WTC11 (cell line): ENCODE results near the gene SPTLC3. TPM values are rescaled to one million over a fixed set of nuclear protein-coding genes. Genes with fewer than 3 reads are reported as not detected.

Experiments
- ATAC-seq: fragments of 200-7000 bp; cut with Tn5 transposase; 2 replicates; pipeline ENCODE4 v1.10.0; 2021; ENCODE audit warnings: mild to moderate bottlenecking, moderate library complexity
- CTCF ChIA-PET: fragments of 300-600 bp; sonication (Branson Sonifier 250); formaldehyde crosslinking; loops from one replicate; lab custom pipeline; 2021; ENCODE audit warnings: antibody characterized with exemption; lab: Charles Lee
- POLR2A ChIA-PET: fragments of 350-600 bp; sonication (Branson Sonifier 250); formaldehyde crosslinking; loops from one replicate; lab custom pipeline; 2021; ENCODE audit warnings: antibody characterized with exemption; lab: Charles Lee
- DNase-seq: peaks from one replicate; pipeline ENCODE4 v3.0.0; 2021; ENCODE audit warnings: low spot score
- H3K27ac Mint-ChIP-seq: 2 replicates; pipeline ENCODE4 v1.8.0; 2021; ENCODE audit warnings: mixed read lengths
- H3K27me3 Mint-ChIP-seq: 2 replicates; pipeline ENCODE4 v1.8.0; 2021; ENCODE audit warnings: low read depth, mild to moderate bottlenecking, moderate library complexity, mixed read lengths
- H3K36me3 Mint-ChIP-seq: 2 replicates; pipeline ENCODE4 v1.8.0; 2021; ENCODE audit warnings: mixed read lengths
- H3K4me1 Mint-ChIP-seq: 2 replicates; pipeline ENCODE4 v1.8.0; 2022; ENCODE audit warnings: mixed read lengths
- H3K4me3 Mint-ChIP-seq: 2 replicates; pipeline ENCODE4 v1.8.0; 2021; ENCODE audit warnings: mild to moderate bottlenecking, moderate library complexity, mixed read lengths
- H3K9me3 Mint-ChIP-seq: 2 replicates; pipeline ENCODE4 v1.8.0; 2021; ENCODE audit warnings: mixed read lengths
- ATF2 ChIP-seq: sonication (generic); formaldehyde crosslinking; IDR thresholded peaks from 2 replicates; pipeline ENCODE4 v1.8.1; 2022; ENCODE audit warnings: low read depth, missing genetic modification reagents, borderline replicate concordance
- EMX1 ChIP-seq: fragments of 250-450 bp; sonication (Bioruptor Pico); IDR thresholded peaks from 2 replicates; pipeline ENCODE4 v1.8.0; 2021; ENCODE audit warnings: mild to moderate bottlenecking
- ESRRA ChIP-seq: sonication (generic); formaldehyde crosslinking; IDR thresholded peaks from 2 replicates; pipeline ENCODE4 v1.8.1; 2022; ENCODE audit warnings: mild to moderate bottlenecking, missing genetic modification reagents, borderline replicate concordance
- GRHL2 ChIP-seq: fragments of 250-450 bp; sonication (Bioruptor Pico); IDR thresholded peaks from 2 replicates; pipeline ENCODE4 v1.8.0; 2022; ENCODE audit warnings: mild to moderate bottlenecking, moderate library complexity; ENCODE audit not compliant: insufficient replicate concordance, severe bottlenecking
- NFE2L1 ChIP-seq: sonication (generic); formaldehyde crosslinking; IDR thresholded peaks from 2 replicates; pipeline ENCODE4 v1.8.1; 2023; ENCODE audit warnings: missing genetic modification reagents
- OVOL2 ChIP-seq: fragments of 250-450 bp; sonication (Bioruptor Pico); IDR thresholded peaks from 2 replicates; pipeline ENCODE4 v1.9.0; 2021; ENCODE audit warnings: mild to moderate bottlenecking, borderline replicate concordance
- PREB ChIP-seq: sonication (generic); formaldehyde crosslinking; IDR thresholded peaks from 2 replicates; pipeline ENCODE4 v1.8.1; 2022; ENCODE audit warnings: mild to moderate bottlenecking, missing genetic modification reagents, moderate library complexity, borderline replicate concordance
- PRRX2 ChIP-seq: fragments of 250-450 bp; sonication (Bioruptor Pico); IDR thresholded peaks from 2 replicates; pipeline ENCODE4 v1.8.0; 2021; ENCODE audit warnings: mild to moderate bottlenecking
- STAT6 ChIP-seq: sonication (generic); formaldehyde crosslinking; conservative IDR thresholded peaks from 2 replicates; pipeline ENCODE4 v1.8.1; 2023; ENCODE audit warnings: mild to moderate bottlenecking, low read depth, missing genetic modification reagents, moderate library complexity
- TCF7 ChIP-seq: sonication (generic); formaldehyde crosslinking; IDR thresholded peaks from 2 replicates; pipeline ENCODE4 v1.8.0; 2022; ENCODE audit warnings: mild to moderate bottlenecking, low read depth, missing genetic modification reagents, moderate library complexity
- TEAD1 ChIP-seq: sonication (generic); formaldehyde crosslinking; IDR thresholded peaks from 2 replicates; pipeline ENCODE4 v1.8.0; 2022; ENCODE audit warnings: mild to moderate bottlenecking, missing genetic modification reagents
- TP53 ChIP-seq: sonication (generic); formaldehyde crosslinking; IDR thresholded peaks from 2 replicates; pipeline ENCODE4 v1.8.1; 2023; ENCODE audit warnings: mild to moderate bottlenecking, missing genetic modification reagents
- ZNF281 ChIP-seq: sonication (generic); formaldehyde crosslinking; IDR thresholded peaks from 2 replicates; pipeline ENCODE4 v1.8.0; 2023; ENCODE audit warnings: mild to moderate bottlenecking, missing genetic modification reagents
- ZNF425 ChIP-seq: fragments of 250-450 bp; sonication (Bioruptor Pico); conservative IDR thresholded peaks from 2 replicates; pipeline ENCODE4 v1.9.0; 2021; ENCODE audit warnings: mild to moderate bottlenecking
- total RNA-seq: library from RNA; stranded (reverse); gene quantifications from 3 replicates; pipeline ENCODE4 v1.2.3, GENCODE V29; 2021

SPTLC3 gene
- total RNA-seq, 1 experiment from 2014 or later, result 0.13 TPM

GRCh38 chr20:13022401-13023155, 13.8 kb downstream of the SPTLC3 start (continued):
- TF ChIP-seq ZNF281 (CRISPR knock-in tag) (no peak), EMX1 (CRISPR knock-in tag) (no peak)

GRCh38 chr20:13024596-13024995, 15.8 kb downstream of the SPTLC3 start:
- no peak for TF ChIP-seq TEAD1 (CRISPR knock-in tag)
- no peak for TF ChIP-seq ATF2 (CRISPR knock-in tag)
- no peak for TF ChIP-seq GRHL2 (CRISPR knock-in tag)
- no peak for TF ChIP-seq OVOL2 (CRISPR knock-in tag)
- no peak for TF ChIP-seq PREB (CRISPR knock-in tag)
- TF ChIP-seq STAT6 (CRISPR knock-in tag), result no peak
- TF ChIP-seq PRRX2, result no peak
- TF ChIP-seq TP53 (CRISPR knock-in tag), result no peak
- TF ChIP-seq TCF7 (CRISPR knock-in tag), result no peak
- no peak for TF ChIP-seq ESRRA (CRISPR knock-in tag)
- TF ChIP-seq ZNF425 (CRISPR knock-in tag), result no peak
- no peak for TF ChIP-seq NFE2L1
- DNase-seq (no peak), ATAC-seq (no peak)
- Mint-ChIP-seq H3K4me1 (peaks cover 6% of the 10 kb centered on the region), H3K27me3 (peaks cover 4% of the 10 kb centered on the region), H3K27ac (no peak overlapping the region), H3K9me3 (peaks cover 29% of the 10 kb centered on the region), H3K36me3 (peaks cover 20% of the 10 kb centered on the region), H3K4me3 (no peak overlapping the region)
- CTCF ChIA-PET, result no interaction called here
- POLR2A ChIA-PET, result no interaction called here
